Measurements from ENCODE around the gene CTBP2.
"Not testable (repeated sequence)": the region's sequence is repeated elsewhere in the genome, so short reads cannot be mapped to it uniquely, and the experiment has no call there.

The CTBP2 gene

GRCh38 chr10:125082471-125082870 is 77.9 kb downstream of the CTBP2 start:
- DNase-seq, result not testable (repeated sequence)

GRCh38 chr10:125081931-125082330 is 78.4 kb downstream of the CTBP2 start:
- DNase-seq, result no peak

- no peak for DNase-seq
Observed at GRCh38 chr10:125080984-125081383, 79.4 kb downstream of the CTBP2 start.

GRCh38 chr10:125080296-125080695 is 80.1 kb downstream of the CTBP2 start:
- DNase-seq, result no peak

- no peak for DNase-seq
Observed at GRCh38 chr10:125079091-125079600, 81.2 kb downstream of the CTBP2 start.

- no peak for DNase-seq
Observed at GRCh38 chr10:125076891-125077541, 83.3 kb downstream of the CTBP2 start.

- DNase-seq, result no peak
Observed at GRCh38 chr10:125076121-125076825, 84.1 kb downstream of the CTBP2 start.

GRCh38 chr10:125073996-125074395 is 86.4 kb downstream of the CTBP2 start:
- DNase-seq, result no peak

- no peak for DNase-seq
Observed at GRCh38 chr10:125072794-125073193, 87.6 kb downstream of the CTBP2 start.

GRCh38 chr10:125071008-125071407 is 89.4 kb downstream of the CTBP2 start:
- no peak for DNase-seq

- DNase-seq, result no peak
Observed at GRCh38 chr10:125068406-125068805, 92.0 kb downstream of the CTBP2 start.

GRCh38 chr10:125067764-125068163 is 92.6 kb downstream of the CTBP2 start:
- no peak for DNase-seq

GRCh38 chr10:125066764-125067450 is 93.5 kb downstream of the CTBP2 start:
- DNase-seq, result no peak

GRCh38 chr10:125064681-125065492 is 95.5 kb downstream of the CTBP2 start:
- DNase-seq, result no peak

- no peak for DNase-seq
Observed at GRCh38 chr10:125063256-125063925, 97.0 kb downstream of the CTBP2 start.

- no peak for DNase-seq
Observed at GRCh38 chr10:125062914-125063230, 97.5 kb downstream of the CTBP2 start.

GRCh38 chr10:125062227-125062913 is 98.0 kb downstream of the CTBP2 start:
- DNase-seq, result no peak

- no peak for DNase-seq
Observed at GRCh38 chr10:125061557-125062226, 98.7 kb downstream of the CTBP2 start.

GRCh38 chr10:125060826-125061556 is 99.4 kb downstream of the CTBP2 start:
- DNase-seq, result peak; percentile 9 to 12

- DNase-seq, result no peak
Observed at GRCh38 chr10:125060482-125060825, 99.9 kb downstream of the CTBP2 start.

GRCh38 chr10:125060026-125060425 is 100.3 kb downstream of the CTBP2 start:
- no peak for DNase-seq
